IMR-90 (cell line): ENCODE results near the gene EXOC4. TPM values are rescaled to one million over a fixed set of nuclear protein-coding genes. Genes with fewer than 3 reads are reported as not detected.

Source experiments
- ATAC-seq: fragments of 200-7000 bp; cut with Tn5 transposase; 2 replicates; pipeline ENCODE4 v1.9.1; 2020; ENCODE audit warnings: low read depth, mild to moderate bottlenecking, moderate library complexity
- BruUV-seq: library from RNA; stranded (reverse); fragments of 400-500 nt; replicated peaks from 2 replicates; lab custom pipeline; 2021; lab: Mats Ljungman, UMichigan
- CTCF ChIA-PET: fragments of 300-600 bp; formaldehyde crosslinking; extraction: SDS; loops from one replicate; lab custom pipeline; 2021; ENCODE audit warnings: antibody characterized with exemption; lab: Yijun Ruan, JAX
- POLR2A ChIA-PET: fragments of 300-600 bp; sonication (Branson Sonifier 250); formaldehyde crosslinking; loops from one replicate; lab custom pipeline; 2022; ENCODE audit warnings: antibody characterized with exemption; ENCODE audit not compliant: unreplicated experiment; lab: Charles Lee
- DNase-seq: peaks from one replicate; pipeline ENCODE4 v3.0.0; 2013
- H2AFZ ChIP-seq: replicated peaks from 2 replicates; pipeline ENCODE3; 2013; ENCODE audit warnings: low read length, mild to moderate bottlenecking; ENCODE audit not compliant: poor library complexity
- H2AK5ac ChIP-seq: 2 replicates; pipeline ENCODE4 v1.6.1; 2013; ENCODE audit warnings: low read depth, low read length, inconsistent platforms
- H2AK9ac ChIP-seq: replicated peaks from 2 replicates; pipeline ENCODE3; 2013; ENCODE audit warnings: mild to moderate bottlenecking, low read depth, low read length, moderate library complexity; ENCODE audit not compliant: poor library complexity
- H2BK120ac ChIP-seq: 2 replicates; pipeline ENCODE4 v1.6.1; 2013; ENCODE audit warnings: low read depth, low read length, inconsistent platforms
- H2BK15ac ChIP-seq: 3 replicates; pipeline ENCODE4 v1.6.1; 2013; ENCODE audit warnings: low read depth, low read length, inconsistent platforms
- H2BK20ac ChIP-seq: 2 replicates; pipeline ENCODE4 v1.6.1; 2013; ENCODE audit warnings: low read depth, mild to moderate bottlenecking, inconsistent platforms, low read length, moderate library complexity
- H2BK5ac ChIP-seq: 2 replicates; pipeline ENCODE4 v1.6.1; 2013; ENCODE audit warnings: mild to moderate bottlenecking, low read depth, low read length, inconsistent platforms; ENCODE audit not compliant: poor library complexity, severe bottlenecking
- H3K14ac ChIP-seq: replicated peaks from 2 replicates; pipeline ENCODE4 v1.6.1; 2013; ENCODE audit warnings: low read depth, low read length, inconsistent platforms
- H3K18ac ChIP-seq: 2 replicates; pipeline ENCODE4 v1.6.1; 2013; ENCODE audit warnings: low read depth, low read length, control low read depth
- H3K23ac ChIP-seq: 2 replicates; pipeline ENCODE4 v1.6.1; 2013; ENCODE audit warnings: low read depth, low read length, inconsistent platforms
- H3K27ac ChIP-seq: 2 replicates; pipeline ENCODE4 v1.5.1; 2013; ENCODE audit warnings: mild to moderate bottlenecking, control low read depth, low read length; ENCODE audit not compliant: insufficient read depth
- H3K27me3 ChIP-seq: 2 replicates; pipeline ENCODE4 v1.6.1; 2013; ENCODE audit warnings: low read length; ENCODE audit not compliant: control insufficient read depth, insufficient read depth
- H3K36me3 ChIP-seq: 2 replicates; pipeline ENCODE4 v1.6.1; 2013; ENCODE audit warnings: low read length, mixed read lengths; ENCODE audit not compliant: control insufficient read depth, insufficient read depth
- H3K4ac ChIP-seq: 2 replicates; pipeline ENCODE4 v1.6.1; 2013; ENCODE audit warnings: low read depth, low read length, inconsistent platforms
- H3K4me1 ChIP-seq: 2 replicates; pipeline ENCODE4 v1.6.1; 2013; ENCODE audit warnings: low read length, mixed read lengths; ENCODE audit not compliant: control insufficient read depth, insufficient read depth
- H3K4me2 ChIP-seq: 2 replicates; pipeline ENCODE4 v1.6.1; 2013; ENCODE audit warnings: low read depth, mild to moderate bottlenecking, control low read depth, low read length, moderate library complexity
- H3K4me3 ChIP-seq: 2 replicates; pipeline ENCODE4 v1.5.1; 2013; ENCODE audit warnings: low read depth, mild to moderate bottlenecking, control low read depth, low read length, moderate library complexity; ENCODE audit not compliant: insufficient read depth
- H3K56ac ChIP-seq: 2 replicates; pipeline ENCODE4 v1.6.1; 2013; ENCODE audit warnings: low read length, inconsistent platforms; ENCODE audit not compliant: insufficient read depth; ENCODE audit errors: extremely low read depth
- H3K79me1 ChIP-seq, 2 experiments: 2 replicates each; pipeline ENCODE4 v1.6.1; 2013; ENCODE audit warnings: low read length in 2 of 2, inconsistent platforms in 1 of 2, low read depth in 1 of 2
- H3K9ac ChIP-seq: 2 replicates; pipeline ENCODE4 v1.6.1; 2013; ENCODE audit warnings: low read depth, low read length, control low read depth
- H3K9me1 ChIP-seq: 2 replicates; pipeline ENCODE4 v1.6.1; 2013; ENCODE audit warnings: low read length, inconsistent platforms; ENCODE audit not compliant: insufficient read depth
- H3K9me3 ChIP-seq: 2 replicates; pipeline ENCODE4 v1.6.1; 2013; ENCODE audit warnings: low read length; ENCODE audit not compliant: control insufficient read depth, insufficient read depth
- H4K20me1 ChIP-seq: 2 replicates; pipeline ENCODE4 v1.6.1; 2013; ENCODE audit warnings: low read length, inconsistent platforms; ENCODE audit not compliant: insufficient read depth
- H4K5ac ChIP-seq: 2 replicates; pipeline ENCODE4 v1.6.1; 2013; ENCODE audit warnings: mild to moderate bottlenecking, low read depth, low read length, control low read depth
- H4K8ac ChIP-seq, 2 experiments: 2 replicates each; pipeline ENCODE4 v1.6.1; 2013; ENCODE audit warnings: low read depth in 2 of 2, low read length in 2 of 2, control low read depth in 1 of 2, inconsistent platforms in 1 of 2
- H4K91ac ChIP-seq: 2 replicates; pipeline ENCODE4 v1.6.1; 2013; ENCODE audit warnings: low read depth, low read length, inconsistent platforms; ENCODE audit not compliant: insufficient read depth
- CEBPB ChIP-seq: IDR thresholded peaks from 2 replicates; pipeline ENCODE4 v1.6.1; 2012; ENCODE audit warnings: low read depth, low read length, improper control_type of control experiment
- MAFK ChIP-seq: IDR thresholded peaks from 2 replicates; pipeline ENCODE4 v1.6.1; 2012; ENCODE audit warnings: low read depth, low read length, improper control_type of control experiment
- NFE2L2 ChIP-seq: fragments of 150-350 bp; IDR thresholded peaks from 2 replicates; pipeline ENCODE4 v1.6.1; 2016; ENCODE audit warnings: low read depth, mild to moderate bottlenecking, low read length
- RAD21 ChIP-seq: IDR thresholded peaks from 2 replicates; pipeline ENCODE4 v1.6.1; 2012; ENCODE audit warnings: low read length, improper control_type of control experiment
- RCOR1 ChIP-seq: IDR thresholded peaks from 2 replicates; pipeline ENCODE4 v1.6.1; 2012; ENCODE audit warnings: mild to moderate bottlenecking, low read length, improper control_type of control experiment; ENCODE audit not compliant: insufficient replicate concordance
- SMC3 ChIP-seq: fragments of 150-350 bp; IDR thresholded peaks from 2 replicates; pipeline ENCODE4 v1.6.1; 2016; ENCODE audit warnings: low read depth, mild to moderate bottlenecking, antibody characterized with exemption, low read length, moderate library complexity
- WGBS, 2 experiments: methylation state at CpG; one replicate each; pipeline versions ENCODE4 v1.1.5 to v1.1.7; 2013; ENCODE audit warnings: missing lambda C conversion rate in 2 of 2; ENCODE audit not compliant: insufficient read length in 1 of 2; ENCODE audit errors: extremely low coverage in 2 of 2; 5-methylcytosine and 5-hydroxymethylcytosine counted together
- dilution Hi-C: fragments of 300-500 bp; cut with HindIII; formaldehyde crosslinking; loops from one replicate; pipeline ENCODE4 v1.14.3; 2018; ENCODE audit warnings: low sequenced_read_pairs; ENCODE audit not compliant: unreplicated experiment
- in situ Hi-C: fragments of 300-500 bp; cut with MboI; formaldehyde crosslinking; loops from 3 replicates; pipeline ENCODE4 v1.14.3; 2019; ENCODE audit warnings: low sequenced_read_pairs, inconsistent platforms, mixed read lengths
- intact Hi-C: fragments of 100-400 bp; cut with micrococcal nuclease; formaldehyde crosslinking; loops from 2 replicates; pipeline ENCODE4 v1.10.0; 2022
- polyA plus RNA-seq, 3 experiments: library from polyadenylated mRNA; depleted of rRNA; stranded (reverse); fragments of >200 nt; gene quantifications; 2 replicates each; pipeline ENCODE4 v1.2.3, GENCODE V29; 2012; ENCODE audit warnings: low replicate concordance in 1 of 3
- total RNA-seq: library from RNA; depleted of rRNA; stranded (reverse); fragments of >200 nt; gene quantifications from 2 replicates; pipeline ENCODE4 v1.2.3, GENCODE V29; 2012
- TF ChIP-seq, protein P1 (sequence below): fragments of 150-350 bp; IDR thresholded peaks from 2 replicates; pipeline ENCODE4 v1.6.1; 2016; ENCODE audit warnings: low read depth, mild to moderate bottlenecking, low read length, moderate library complexity, borderline replicate concordance

EXOC4 gene
- total and polyA plus RNA-seq, 2 of the 4 experiments (the other 2 are of a cell fraction) = 25.4 to 94.6 TPM

- Histone ChIP-seq H3K4me1 (no peaks in the 10 kb centered on the region), H3K27me3 (no peaks in the 10 kb centered on the region), H4K5ac (no peak overlapping the region), H2BK5ac (no peak overlapping the region), H2BK120ac (no peak overlapping the region), H4K20me1 (no peaks in the 10 kb centered on the region), H3K4me3 (no peak overlapping the region), H2AK9ac (no peak overlapping the region), H3K18ac (no peak overlapping the region), H2BK15ac (no peak overlapping the region), H3K36me3 (no peaks in the 10 kb centered on the region), H3K14ac (no peak overlapping the region), H4K8ac (no peak overlapping the region), H3K56ac (no peak overlapping the region), H2AFZ (no peak overlapping the region), H3K9me3 (no peaks in the 10 kb centered on the region), H3K27ac (no peak overlapping the region), H3K23ac (no peak overlapping the region), H4K91ac (no peak overlapping the region), H2AK5ac (no peak overlapping the region), H3K4me2 (no peak overlapping the region), H2BK20ac (no peak overlapping the region), H3K4ac (no peak overlapping the region), H3K9ac (no peak overlapping the region), H3K9me1 (no peaks in the 10 kb centered on the region), H3K79me1 (no peaks in the 10 kb centered on the region)
- TF ChIP-seq, protein P1, sequence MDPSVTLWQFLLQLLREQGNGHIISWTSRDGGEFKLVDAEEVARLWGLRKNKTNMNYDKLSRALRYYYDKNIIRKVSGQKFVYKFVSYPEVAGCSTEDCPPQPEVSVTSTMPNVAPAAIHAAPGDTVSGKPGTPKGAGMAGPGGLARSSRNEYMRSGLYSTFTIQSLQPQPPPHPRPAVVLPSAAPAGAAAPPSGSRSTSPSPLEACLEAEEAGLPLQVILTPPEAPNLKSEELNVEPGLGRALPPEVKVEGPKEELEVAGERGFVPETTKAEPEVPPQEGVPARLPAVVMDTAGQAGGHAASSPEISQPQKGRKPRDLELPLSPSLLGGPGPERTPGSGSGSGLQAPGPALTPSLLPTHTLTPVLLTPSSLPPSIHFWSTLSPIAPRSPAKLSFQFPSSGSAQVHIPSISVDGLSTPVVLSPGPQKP = no peak
- no peak for TF ChIP-seq RAD21
- TF ChIP-seq MAFK = no peak
- no peak for TF ChIP-seq SMC3
- TF ChIP-seq CEBPB = no peak
- no peak for TF ChIP-seq RCOR1
- TF ChIP-seq NFE2L2 = no peak
- CTCF ChIA-PET = no interaction called here
- DNase-seq (no peak), ATAC-seq (no peak)
- BruUV-seq = no TSS peak
- POLR2A ChIA-PET = no interaction called here
- WGBS, 2 experiments = no CpG with 5 or more reads among the region's 1 CpG
- intact Hi-C loops = no loop called here
- in situ Hi-C loops = no loop called here
- dilution Hi-C loops = no loop called here
These were observed 723.3 kb downstream of the EXOC4 start for GRCh38 chr7:133976140-133976539.
